K562 (cell line): Measurements from ENCODE around the gene FNDC4. TPM values are rescaled to one million over a fixed set of nuclear protein-coding genes. Genes with fewer than 3 reads are reported as not detected.

Source experiments
- ATAC-seq: fragments of 200-7000 bp; cut with Tn5 transposase; 3 replicates; pipeline ENCODE4 v1.9.1; 2020; ENCODE audit warnings: moderate library complexity
- BruUV-seq: library from RNA; stranded (reverse); fragments of 400-500 nt; replicated peaks from 2 replicates; lab custom pipeline; 2021; lab: Mats Ljungman, UMichigan
- CTCF ChIA-PET: fragments of 300-600 bp; formaldehyde crosslinking; extraction: SDS; loops from one replicate; lab custom pipeline; 2021; ENCODE audit warnings: low intra/inter-chr PET ratio; lab: Yijun Ruan, JAX
- POLR2A ChIA-PET: fragments of 300-600, 350-650 bp; sonication (Branson Sonifier 250); formaldehyde crosslinking; extraction: SDS; loops from one replicate; lab custom pipeline; 2021; ENCODE audit warnings: antibody characterized with exemption, inconsistent platforms; lab: Yijun Ruan, JAX
- DNase-seq, 4 experiments: peaks; one replicate each; pipeline versions ENCODE4 v3.0.0 to v3.0.0-alpha.2; 2011 to 2018; ENCODE audit warnings: low spot score in 3 of 4, mixed read lengths in 3 of 4; ENCODE audit errors: extremely low read depth in 1 of 4
- FAIRE-seq: peaks from 2 replicates; lab custom pipeline; 2011; peaks lifted over from hg19 to GRCh38; lab: Jason Lieb, UNC
- H2AFZ ChIP-seq: 2 replicates; pipeline ENCODE4 v1.6.0; 2011; ENCODE audit warnings: low read depth, low read length, control low read depth, inconsistent platforms
- H3K27ac ChIP-seq: fragments of 200-600 bp; 3 replicates; pipeline ENCODE4 v1.8.0; 2011; ENCODE audit warnings: low read depth, mild to moderate bottlenecking, control low read depth, inconsistent platforms, low read length, moderate library complexity, mixed read lengths; ENCODE audit errors: extremely low read depth
- H3K27me3 ChIP-seq, 2 experiments: fragments of 300-600 bp in 1 of 2; 2 replicates in 1 of 2; 3 replicates in 1 of 2; pipeline versions ENCODE4 v1.6.0 to v1.8.0; 2011; ENCODE audit warnings: inconsistent platforms in 2 of 2, low read length in 2 of 2, mild to moderate bottlenecking in 1 of 2, mixed read lengths in 1 of 2, moderate library complexity in 1 of 2; ENCODE audit not compliant: control insufficient read depth in 2 of 2, insufficient read depth in 2 of 2
- H3K36me3 ChIP-seq: fragments of 300-600 bp; 3 replicates; pipeline ENCODE4 v1.8.0; 2011; ENCODE audit warnings: mild to moderate bottlenecking, low read length, inconsistent platforms; ENCODE audit not compliant: control insufficient read depth, insufficient read depth
- H3K4me1 ChIP-seq, 2 experiments: fragments of 200-600 bp in 1 of 2; replicated peaks in 1 of 2; 2 replicates in 1 of 2; 3 replicates in 1 of 2; pipeline versions ENCODE4 v1.5.1 to v1.8.0; 2011; ENCODE audit warnings: inconsistent platforms in 2 of 2, low read length in 2 of 2, mild to moderate bottlenecking in 1 of 2, mixed read lengths in 1 of 2, moderate library complexity in 1 of 2; ENCODE audit not compliant: control insufficient read depth in 2 of 2, insufficient read depth in 2 of 2
- H3K4me2 ChIP-seq: 2 replicates; pipeline ENCODE4 v1.6.1; 2011; ENCODE audit warnings: low read length, control low read depth, inconsistent platforms, mixed read lengths; ENCODE audit not compliant: insufficient read depth
- H3K4me3 ChIP-seq: fragments of 200-600 bp; sonication (generic), shearing (Covaris generic); 2 replicates; pipeline ENCODE4 v1.5.1; 2016; ENCODE audit warnings: control low read depth, inconsistent platforms
- H3K79me2 ChIP-seq: fragments of 200-600 bp; 3 replicates; pipeline ENCODE4 v1.8.0; 2011; ENCODE audit warnings: low read length, inconsistent platforms; ENCODE audit not compliant: control insufficient read depth, insufficient read depth
- H3K9ac ChIP-seq, 2 experiments: 2 replicates each; pipeline versions ENCODE4 v1.6.0 to v1.6.1; 2011; ENCODE audit warnings: low read depth in 2 of 2, low read length in 2 of 2, control low read depth in 1 of 2, inconsistent platforms in 1 of 2, mild to moderate bottlenecking in 1 of 2, mixed read lengths in 1 of 2; ENCODE audit not compliant: insufficient read depth in 1 of 2
- H3K9me1 ChIP-seq: one replicate; pipeline ENCODE4 v1.6.0; 2011; ENCODE audit warnings: inconsistent platforms, mild to moderate bottlenecking, low read length, moderate library complexity; ENCODE audit not compliant: control insufficient read depth, insufficient read depth
- H3K9me3 ChIP-seq: replicated peaks from 2 replicates; pipeline ENCODE4 v1.5.1; 2011; ENCODE audit warnings: low read depth, low read length, inconsistent platforms; ENCODE audit not compliant: control insufficient read depth, insufficient read depth
- H4K20me1 ChIP-seq: replicated peaks from 2 replicates; pipeline ENCODE4 v1.6.1; 2011; ENCODE audit warnings: low read length, inconsistent platforms, mixed read lengths; ENCODE audit not compliant: control insufficient read depth, insufficient read depth
- CBFB ChIP-seq: sonication (generic); formaldehyde crosslinking; IDR thresholded peaks from 2 replicates; pipeline ENCODE4 v1.4.0; 2020; ENCODE audit warnings: mild to moderate bottlenecking, missing genetic modification reagents
- ELF1 ChIP-seq: fragments of 200-800 bp; sonication (Bioruptor generic); IDR thresholded peaks from 2 replicates; pipeline ENCODE4 v1.6.1; 2016; ENCODE audit warnings: missing genetic modification characterization, missing compliant biosample characterization
- FOXK2 ChIP-seq, 2 experiments: fragments of 450-650 bp; IDR thresholded peaks in 1 of 2; conservative IDR thresholded peaks in 1 of 2; 2 replicates each; pipeline ENCODE4 v1.6.1; 2016; ENCODE audit warnings: low read depth in 2 of 2, mild to moderate bottlenecking in 1 of 2
- KAT7 ChIP-seq: sonication (generic); formaldehyde crosslinking; IDR thresholded peaks from 2 replicates; pipeline ENCODE4 v1.8.0; 2022; ENCODE audit warnings: missing genetic modification reagents, mild to moderate bottlenecking, borderline replicate concordance
- KDM4B ChIP-seq, 2 experiments: fragments of 450-650 bp in 1 of 2; sonication (generic) in 1 of 2; IDR thresholded peaks; 2 replicates each; pipeline ENCODE4 v1.6.1; 2016 to 2017; ENCODE audit warnings: borderline replicate concordance in 2 of 2, antibody characterized with exemption in 1 of 2, low read depth in 1 of 2, mild to moderate bottlenecking in 1 of 2
- TAL1 ChIP-seq: fragments of 450-650 bp; IDR thresholded peaks from 2 replicates; pipeline ENCODE4 v1.6.1; 2016; ENCODE audit warnings: mild to moderate bottlenecking
- TARDBP ChIP-seq: fragments of 450-650 bp; IDR thresholded peaks from 2 replicates; pipeline ENCODE4 v1.6.1; 2016
- ZFPM2 ChIP-seq: fragments of 250-450 bp; sonication (Bioruptor Pico); IDR thresholded peaks from 2 replicates; pipeline ENCODE4 v1.5.1; 2022; ENCODE audit warnings: mild to moderate bottlenecking
- ZNF143 ChIP-seq: sonication (generic); formaldehyde crosslinking; IDR thresholded peaks from 2 replicates; pipeline ENCODE4 v1.9.0; 2022; ENCODE audit warnings: mild to moderate bottlenecking, missing genetic modification reagents
- ZNF507 ChIP-seq: conservative IDR thresholded peaks from 2 replicates; pipeline ENCODE4 v1.6.1; 2017; ENCODE audit warnings: missing genetic modification characterization, missing compliant biosample characterization
- WGBS: fragments of 100-300 bp; shearing (Covaris generic); methylation state at CpG from one replicate; pipeline ENCODE4 v1.1.6; 2016; ENCODE audit warnings: low coverage, mixed read lengths; ENCODE audit not compliant: insufficient coverage; ENCODE audit errors: missing lambda C conversion rate; 5-methylcytosine and 5-hydroxymethylcytosine counted together
- in situ Hi-C: fragments of 300-500 bp; cut with MboI; formaldehyde crosslinking; loops from 4 replicates; pipeline ENCODE4 v1.15.0; 2018; ENCODE audit warnings: inconsistent platforms, mixed read lengths
- intact Hi-C: fragments of 100-400 bp; cut with micrococcal nuclease; formaldehyde crosslinking; loops from 2 replicates; pipeline ENCODE4 v1.14.2; 2022
- polyA plus RNA-seq, 8 experiments: library from polyadenylated mRNA; depleted of rRNA in 4 of 8; stranded (reverse) in 5 of 8; unstranded in 3 of 8; fragments of >200 nt; fragmentation: Nextera tagmentation in 2 of 8; fragmentation: Illumina TruSeq in 1 of 8; extraction: Ambion mirVana in 2 of 8; extraction: Trizol in 1 of 8; gene quantifications; 2 replicates each; pipeline versions ENCODE4 v1.2.1 to v1.2.3, GENCODE V29; 2011 to 2014; ENCODE audit warnings: inconsistent platforms in 1 of 8, missing spikeins in 1 of 8
- total RNA-seq, 7 experiments: library from RNA; depleted of rRNA in 6 of 7; stranded (reverse); fragments of >200 nt in 6 of 7; fragmentation: Illumina TruSeq in 2 of 7; extraction: Trizol in 2 of 7; gene quantifications; 2 replicates each; pipeline versions ENCODE4 v1.2.1 to v1.2.3, GENCODE V29; 2011 to 2021; ENCODE audit warnings: low replicate concordance in 1 of 7
- TF ChIP-seq, protein P1 (sequence below), 2 experiments: fragments of 450-650 bp; conservative IDR thresholded peaks; 2 replicates each; pipeline ENCODE4 v1.6.1; 2017; ENCODE audit warnings: mild to moderate bottlenecking in 2 of 2, moderate library complexity in 2 of 2
- TF ChIP-seq, protein P2 (sequence below), 3 experiments: IDR thresholded peaks in 2 of 3; conservative IDR thresholded peaks in 1 of 3; 2 replicates each; pipeline ENCODE4 v1.5.1; 2011 to 2012; ENCODE audit warnings: low read length in 3 of 3, mild to moderate bottlenecking in 3 of 3, control low read depth in 2 of 3, improper control_type of control experiment in 1 of 3, inconsistent platforms in 1 of 3, low read depth in 1 of 3, mixed read lengths in 1 of 3, moderate library complexity in 1 of 3; ENCODE audit not compliant: insufficient read depth in 2 of 3
- TF ChIP-seq, protein P3 (sequence below): sonication (generic); formaldehyde crosslinking; IDR thresholded peaks from 2 replicates; pipeline ENCODE4 v1.9.0; 2022; ENCODE audit warnings: mild to moderate bottlenecking, missing genetic modification reagents
- TF ChIP-seq, protein P4 (sequence below): fragments of 250-450 bp; sonication (Bioruptor Pico); IDR thresholded peaks from 2 replicates; pipeline ENCODE4 v1.8.0; 2022; ENCODE audit warnings: moderate library complexity, mild to moderate bottlenecking, inconsistent platforms
- TF ChIP-seq, protein P5 (sequence below): fragments of 250-450 bp; sonication (Bioruptor Pico); IDR thresholded peaks from 2 replicates; pipeline ENCODE4 v1.5.0; 2022; ENCODE audit warnings: mild to moderate bottlenecking

FNDC4 gene
- total and polyA plus RNA-seq, 9 of the 15 experiments (the other 6 are each of a cell fraction or from before 2014, with no cell fraction given): 0.28 to 4.9 (median 2.3) TPM

DNA sequence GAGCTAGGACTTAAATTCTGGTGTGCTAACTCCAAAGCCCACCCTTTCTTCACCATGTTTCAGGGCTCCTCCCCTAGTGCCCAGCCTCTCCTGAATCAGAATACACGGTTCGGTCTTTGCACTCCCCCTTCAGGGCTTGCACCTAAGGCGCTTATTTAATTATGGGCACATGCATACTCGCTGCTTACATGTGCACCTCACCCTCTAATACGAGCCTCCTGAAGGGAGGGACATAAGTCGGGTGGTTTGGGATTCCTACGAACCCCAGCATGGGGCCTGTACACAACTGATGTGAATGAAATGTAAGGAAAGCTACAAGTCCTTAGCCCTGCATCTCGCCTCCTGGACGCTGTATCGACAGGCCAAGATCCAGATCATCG lies 5.9 kb downstream of the FNDC4 start:
- Histone ChIP-seq H3K79me2 (peaks cover 6% of the 10 kb centered on the region; the same call in 2 of the 3 replicates), H3K4me2 (peak overlapping the region; percentile 98), H3K9me3 (no peaks in the 10 kb centered on the region), H3K9ac (peak overlapping the region; percentile 47 to 82; a peak in 3 of 4 replicates), H2AFZ (peak overlapping the region; percentile 96), H3K27me3 (no peaks in the 10 kb centered on the region), H3K4me1 (peaks cover 3 to 6% of the 10 kb centered on the region in 2 experiments; a peak in 4 of 5 replicates), H3K9me1 (no peaks in the 10 kb centered on the region), H3K36me3 (no peaks in the 10 kb centered on the region; the same call in 2 of the 3 replicates), H3K4me3 (peak overlapping the region; percentile 52), H3K27ac (peak overlapping the region; percentile 28; the same call in 2 of the 3 replicates), H4K20me1 (no peaks in the 10 kb centered on the region)
- ChIA-PET CTCF (interaction anchor here (1.2 kb wide), 1 partner anchor 80 kb away, joined by 4 read pairs; the partner anchor contains the start of gene PPM1G), POLR2A (no interaction called here)
- WGBS: 2% methylated on average over 11 of the region's 11 CpGs
- in situ Hi-C loops (no loop called here), intact Hi-C loops (loop anchor here (2.0 to 10.0 kb wide), 3 partner anchors 62 to 136 kb away; partner anchors contain the start of genes CCDC121, GPN1 and NRBP1)
- no peak for FAIRE-seq
- TSS peak; percentile 54 for BruUV-seq
- ATAC-seq: peak; percentile 7; the same call in 2 of the 3 replicates
- peak in 2 of 4 experiments; percentile 16 to 34 for DNase-seq
- no peak for TF ChIP-seq TARDBP
- no peak for TF ChIP-seq CBFB (CRISPR knock-in tag)
- TF ChIP-seq KDM4B (IDR thresholded peaks at IDR 0.05; ENCODE audit: borderline replicate concordance in 2 of 2, low read depth in 1 of 2): no peak
- TF ChIP-seq ZFPM2 (CRISPR knock-in tag): no peak
- no peak for TF ChIP-seq TAL1
- TF ChIP-seq ZNF507: no peak
- no peak for TF ChIP-seq FOXK2 (conservative IDR thresholded peaks at IDR 0.05 in 1 of 2, IDR thresholded peaks at IDR 0.05 in 1 of 2; ENCODE audit: low read depth in 2 of 2)
- TF ChIP-seq ZNF143 (CRISPR knock-in tag): no peak
- no peak for TF ChIP-seq KAT7 (CRISPR knock-in tag)
- TF ChIP-seq, protein P1, sequence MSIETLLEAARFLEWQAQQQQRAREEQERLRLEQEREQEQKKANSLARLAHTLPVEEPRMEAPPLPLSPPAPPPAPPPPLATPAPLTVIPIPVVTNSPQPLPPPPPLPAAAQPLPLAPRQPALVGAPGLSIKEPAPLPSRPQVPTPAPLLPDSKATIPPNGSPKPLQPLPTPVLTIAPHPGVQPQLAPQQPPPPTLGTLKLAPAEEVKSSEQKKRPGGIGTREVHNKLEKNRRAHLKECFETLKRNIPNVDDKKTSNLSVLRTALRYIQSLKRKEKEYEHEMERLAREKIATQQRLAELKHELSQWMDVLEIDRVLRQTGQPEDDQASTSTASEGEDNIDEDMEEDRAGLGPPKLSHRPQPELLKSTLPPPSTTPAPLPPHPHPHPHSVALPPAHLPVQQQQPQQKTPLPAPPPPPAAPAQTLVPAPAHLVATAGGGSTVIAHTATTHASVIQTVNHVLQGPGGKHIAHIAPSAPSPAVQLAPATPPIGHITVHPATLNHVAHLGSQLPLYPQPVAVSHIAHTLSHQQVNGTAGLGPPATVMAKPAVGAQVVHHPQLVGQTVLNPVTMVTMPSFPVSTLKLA (conservative IDR thresholded peaks at IDR 0.05): no peak
- TF ChIP-seq, protein P2, sequence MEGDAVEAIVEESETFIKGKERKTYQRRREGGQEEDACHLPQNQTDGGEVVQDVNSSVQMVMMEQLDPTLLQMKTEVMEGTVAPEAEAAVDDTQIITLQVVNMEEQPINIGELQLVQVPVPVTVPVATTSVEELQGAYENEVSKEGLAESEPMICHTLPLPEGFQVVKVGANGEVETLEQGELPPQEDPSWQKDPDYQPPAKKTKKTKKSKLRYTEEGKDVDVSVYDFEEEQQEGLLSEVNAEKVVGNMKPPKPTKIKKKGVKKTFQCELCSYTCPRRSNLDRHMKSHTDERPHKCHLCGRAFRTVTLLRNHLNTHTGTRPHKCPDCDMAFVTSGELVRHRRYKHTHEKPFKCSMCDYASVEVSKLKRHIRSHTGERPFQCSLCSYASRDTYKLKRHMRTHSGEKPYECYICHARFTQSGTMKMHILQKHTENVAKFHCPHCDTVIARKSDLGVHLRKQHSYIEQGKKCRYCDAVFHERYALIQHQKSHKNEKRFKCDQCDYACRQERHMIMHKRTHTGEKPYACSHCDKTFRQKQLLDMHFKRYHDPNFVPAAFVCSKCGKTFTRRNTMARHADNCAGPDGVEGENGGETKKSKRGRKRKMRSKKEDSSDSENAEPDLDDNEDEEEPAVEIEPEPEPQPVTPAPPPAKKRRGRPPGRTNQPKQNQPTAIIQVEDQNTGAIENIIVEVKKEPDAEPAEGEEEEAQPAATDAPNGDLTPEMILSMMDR (IDR thresholded peaks at IDR 0.05 in 2 of 3, conservative IDR thresholded peaks at IDR 0.05 in 1 of 3; ENCODE audit: insufficient read depth in 2 of 3, low read depth in 1 of 3, low read length in 3 of 3): peak in 2 of 3 experiments; percentile 8 to 26; a peak in 2 of 6 replicates
- TF ChIP-seq, protein P3, sequence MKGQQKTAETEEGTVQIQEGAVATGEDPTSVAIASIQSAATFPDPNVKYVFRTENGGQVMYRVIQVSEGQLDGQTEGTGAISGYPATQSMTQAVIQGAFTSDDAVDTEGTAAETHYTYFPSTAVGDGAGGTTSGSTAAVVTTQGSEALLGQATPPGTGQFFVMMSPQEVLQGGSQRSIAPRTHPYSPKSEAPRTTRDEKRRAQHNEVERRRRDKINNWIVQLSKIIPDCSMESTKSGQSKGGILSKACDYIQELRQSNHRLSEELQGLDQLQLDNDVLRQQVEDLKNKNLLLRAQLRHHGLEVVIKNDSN: no peak
- TF ChIP-seq, protein P4, sequence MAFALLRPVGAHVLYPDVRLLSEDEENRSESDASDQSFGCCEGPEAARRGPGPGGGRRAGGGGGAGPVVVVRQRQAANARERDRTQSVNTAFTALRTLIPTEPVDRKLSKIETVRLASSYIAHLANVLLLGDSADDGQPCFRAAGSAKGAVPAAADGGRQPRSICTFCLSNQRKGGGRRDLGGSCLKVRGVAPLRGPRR: no peak
- TF ChIP-seq ELF1 (tag): no peak
- TF ChIP-seq, protein P5, sequence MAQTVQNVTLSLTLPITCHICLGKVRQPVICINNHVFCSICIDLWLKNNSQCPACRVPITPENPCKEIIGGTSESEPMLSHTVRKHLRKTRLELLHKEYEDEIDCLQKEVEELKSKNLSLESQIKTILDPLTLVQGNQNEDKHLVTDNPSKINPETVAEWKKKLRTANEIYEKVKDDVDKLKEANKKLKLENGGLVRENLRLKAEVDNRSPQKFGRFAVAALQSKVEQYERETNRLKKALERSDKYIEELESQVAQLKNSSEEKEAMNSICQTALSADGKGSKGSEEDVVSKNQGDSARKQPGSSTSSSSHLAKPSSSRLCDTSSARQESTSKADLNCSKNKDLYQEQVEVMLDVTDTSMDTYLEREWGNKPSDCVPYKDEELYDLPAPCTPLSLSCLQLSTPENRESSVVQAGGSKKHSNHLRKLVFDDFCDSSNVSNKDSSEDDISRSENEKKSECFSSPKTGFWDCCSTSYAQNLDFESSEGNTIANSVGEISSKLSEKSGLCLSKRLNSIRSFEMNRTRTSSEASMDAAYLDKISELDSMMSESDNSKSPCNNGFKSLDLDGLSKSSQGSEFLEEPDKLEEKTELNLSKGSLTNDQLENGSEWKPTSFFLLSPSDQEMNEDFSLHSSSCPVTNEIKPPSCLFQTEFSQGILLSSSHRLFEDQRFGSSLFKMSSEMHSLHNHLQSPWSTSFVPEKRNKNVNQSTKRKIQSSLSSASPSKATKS (CRISPR knock-in tag): no peak
